Urinary bladder (tissue), 4 donors: ENCODE measurements around the gene CADM4. TPM values are rescaled to one million over a fixed set of nuclear protein-coding genes. Genes with fewer than 3 reads are reported as not detected.
"Not testable (repeated sequence)": the region's sequence is repeated elsewhere in the genome, so short reads cannot be mapped to it uniquely, and the experiment has no call there.

ENCODE experiments used
- DNase-seq: peaks from one replicate; pipeline ENCODE4 v3.0.0-alpha.2; 2015; ENCODE audit errors: extremely low spot score
- H3K27ac ChIP-seq: one replicate; pipeline ENCODE4 v1.5.1; 2013; ENCODE audit warnings: low read depth, mild to moderate bottlenecking, moderate library complexity
- H3K36me3 ChIP-seq: one replicate; pipeline ENCODE4 v1.6.1; 2013; ENCODE audit warnings: mild to moderate bottlenecking, moderate library complexity; ENCODE audit not compliant: insufficient read depth
- H3K4me1 ChIP-seq: one replicate; pipeline ENCODE4 v1.6.1; 2013; ENCODE audit warnings: mild to moderate bottlenecking, moderate library complexity; ENCODE audit not compliant: insufficient read depth
- H3K4me3 ChIP-seq: one replicate; pipeline ENCODE4 v1.5.1; 2013; ENCODE audit warnings: low read depth, low read length
- WGBS: extraction: QIAGEN DNeasy Blood & Tissue Kit; methylation state at CpG from one replicate; pipeline ENCODE4 v1.1.7; 2013; 5-methylcytosine and 5-hydroxymethylcytosine counted together
- polyA plus RNA-seq: library from polyadenylated mRNA; stranded (reverse); fragments of 200-250 nt; gene quantifications from one replicate; pipeline ENCODE4 v1.2.3, GENCODE V29; 2013
- total RNA-seq: library from RNA; depleted of rRNA; stranded (reverse); fragments of >200 nt; gene quantifications from one replicate; pipeline ENCODE4 v1.2.3, GENCODE V29; 2014
- donor health status: healthy with polysubstance abuse.
- donor health status: healthy.

CADM4 gene
- total and polyA plus RNA-seq, 2 donors = 8.7 to 13.3 TPM

DNA sequence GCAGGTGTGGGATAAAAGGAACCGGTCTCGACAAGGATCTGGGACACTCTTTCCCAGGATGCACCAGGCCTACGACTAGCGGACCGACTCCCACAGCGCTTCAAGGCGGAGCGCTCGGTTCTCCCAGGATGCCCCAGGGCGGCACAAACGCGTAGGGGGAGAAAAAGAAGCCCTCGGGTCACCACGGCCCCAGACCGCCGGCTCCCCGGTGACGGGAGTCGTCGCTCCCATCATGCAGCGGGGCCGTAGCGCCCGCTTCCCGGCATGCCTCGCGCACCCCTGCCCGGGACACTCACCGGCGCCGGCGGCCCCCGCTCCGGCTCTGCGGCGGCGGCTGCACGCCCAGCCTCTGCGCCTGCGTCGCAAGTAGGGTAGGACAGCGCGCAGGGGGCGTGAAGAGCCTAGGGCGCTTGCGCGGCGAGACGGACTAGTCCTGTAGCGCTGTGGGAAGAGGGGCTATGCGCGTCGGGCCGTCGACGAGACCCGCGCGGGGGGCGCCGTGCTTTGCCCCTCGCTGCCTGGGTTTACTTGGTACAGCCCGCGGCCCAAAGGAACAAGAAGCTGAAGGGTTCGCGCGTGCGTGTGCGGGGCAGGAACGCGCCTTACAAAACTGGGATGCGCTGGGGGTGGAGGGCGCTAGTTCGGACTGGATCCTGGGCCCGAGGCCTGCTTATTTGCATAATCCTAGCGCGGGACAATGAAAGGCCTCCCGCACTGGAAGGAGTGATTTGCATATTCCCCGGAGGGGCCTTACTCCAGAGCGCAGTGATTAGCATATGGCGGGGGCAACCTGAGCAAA is 20.2 kb downstream of the CADM4 start, which contains the start of gene ZNF428:
Gene ZNF428 (minus strand): TSS at position 368 of the 799 bp plus-strand sequence. CDS start 5,325 bp downstream, outside the sequence.
- Histone ChIP-seq H3K4me3 (peak within 1 kb of the TSS; percentile 69), H3K27ac (peak within 1 kb of the TSS; percentile 77), H3K36me3 (no peaks in the 10 kb centered on the region), H3K4me1 (no peaks in the 10 kb centered on the region)
- DNase-seq = peak; percentile 77
- under 1% methylated on average over 81 of the region's 81 CpGs for WGBS

DNA sequence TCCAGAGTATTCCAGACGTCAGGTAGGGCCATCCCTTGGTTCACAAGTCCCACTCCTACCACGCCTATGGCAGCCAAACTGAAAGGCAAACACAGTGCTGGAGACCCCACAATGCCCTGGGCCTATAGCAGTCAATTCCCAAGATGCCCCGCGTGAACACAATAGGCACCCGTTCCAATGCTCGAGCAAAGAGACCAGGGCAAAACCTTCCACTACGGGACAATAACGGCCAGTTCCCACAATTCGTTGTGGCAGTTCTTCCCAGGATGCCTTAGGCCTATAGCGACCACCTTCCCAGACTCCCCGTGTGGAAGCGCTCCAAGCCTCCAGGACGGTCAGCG is 20.8 kb downstream of the CADM4 start:
- DNase-seq = no peak
- no peaks in the 10 kb centered on the region for H3K4me1 ChIP-seq
- under 1% methylated on average over 14 of the region's 14 CpGs for WGBS
- H3K36me3 ChIP-seq = no peaks in the 10 kb centered on the region
- peak overlapping the region; percentile 69 for H3K4me3 ChIP-seq
- peak overlapping the region; percentile 77 for H3K27ac ChIP-seq

GRCh38 chr19:43616954-43617353 is 22.7 kb downstream of the CADM4 start:
- WGBS = 88% methylated on average over 6 of the region's 6 CpGs
- Histone ChIP-seq H3K27ac (no peak overlapping the region), H3K4me3 (no peak overlapping the region), H3K4me1 (no peaks in the 10 kb centered on the region), H3K36me3 (no peaks in the 10 kb centered on the region)
- no peak for DNase-seq

- Histone ChIP-seq H3K36me3 (no peaks in the 10 kb centered on the region), H3K27ac (no peak overlapping the region), H3K4me3 (no peak overlapping the region), H3K4me1 (no peaks in the 10 kb centered on the region)
- DNase-seq = no peak
- 65% methylated on average over 1 of the region's 1 CpG for whole genome bisulfite sequencing
Observed at GRCh38 chr19:43616306-43616705, 23.3 kb downstream of the CADM4 start.

DNA sequence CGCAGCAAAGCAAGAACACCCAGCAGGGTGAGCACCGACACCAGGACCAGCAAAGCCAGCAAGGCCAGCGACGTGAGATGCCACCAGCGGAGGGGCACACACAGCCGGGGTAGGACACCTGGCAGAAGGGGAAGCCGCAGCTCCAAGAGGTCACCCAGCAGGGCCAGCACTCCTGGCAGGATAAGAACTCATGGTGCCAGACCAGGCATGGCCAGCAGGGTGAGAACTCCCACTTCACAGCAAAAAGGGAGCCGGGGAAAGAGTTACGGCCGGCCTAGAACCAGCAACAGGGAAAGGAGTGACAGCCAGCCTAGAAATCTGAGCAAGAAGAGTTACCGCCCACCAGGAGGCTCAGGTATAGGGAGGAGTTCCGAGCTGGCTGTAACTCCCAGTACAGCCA is 27.3 kb downstream of the CADM4 start:
- Histone ChIP-seq H3K4me3 (no peak overlapping the region), H3K36me3 (peaks cover 2% of the 10 kb centered on the region), H3K4me1 (no peaks in the 10 kb centered on the region), H3K27ac (no peak overlapping the region)
- 97% methylated on average over 12 of the region's 12 CpGs for WGBS
- DNase-seq = no peak

- DNase-seq = no peak
- Histone ChIP-seq H3K4me3 (no peak within 1 kb of the TSS), H3K27ac (no peak within 1 kb of the TSS), H3K4me1 (no peaks in the 10 kb centered on the region), H3K36me3 (peaks cover 2% of the 10 kb centered on the region)
- WGBS = 90% methylated on average over 3 of the region's 3 CpGs
Observed at GRCh38 chr19:43611788-43612187, 27.9 kb downstream of the CADM4 start, which contains the start of gene SRRM5. TSS of gene SRRM5 (plus strand) at chr19:43612088. CDS start at chr19:43612122, 34 bp downstream.

DNA sequence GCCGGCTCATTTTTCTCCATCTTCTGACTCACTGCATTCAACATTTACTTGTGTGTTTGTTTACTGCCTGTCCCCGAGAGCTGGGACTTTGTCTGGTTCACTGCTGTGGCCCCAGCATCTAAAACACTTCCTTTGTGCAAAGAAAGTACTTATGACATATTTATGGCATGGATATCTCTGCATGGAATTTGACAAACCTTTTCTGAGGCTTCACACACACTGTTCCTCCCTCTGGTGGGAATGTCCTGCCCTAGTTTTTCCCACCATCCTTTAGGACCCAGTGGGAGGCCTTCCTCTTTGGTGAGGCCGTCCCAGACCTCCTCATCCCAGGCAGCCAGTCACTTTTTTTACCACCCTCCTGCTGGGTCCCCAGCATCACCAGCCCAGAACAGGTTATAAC is 29.2 kb downstream of the CADM4 start:
- no peak for DNase-seq
- Histone ChIP-seq H3K27ac (no peak overlapping the region), H3K36me3 (peaks cover 2% of the 10 kb centered on the region), H3K4me3 (no peak overlapping the region), H3K4me1 (no peaks in the 10 kb centered on the region)
- 54% methylated on average over 3 of the region's 3 CpGs for WGBS

GRCh38 chr19:43609872-43610271 is 29.8 kb downstream of the CADM4 start:
- H3K4me1 ChIP-seq = no peaks in the 10 kb centered on the region
- no peak for DNase-seq
- 84% methylated on average over 7 of the region's 7 CpGs for whole genome bisulfite sequencing
- H3K4me3 ChIP-seq = no peak overlapping the region
- H3K27ac ChIP-seq = no peak overlapping the region
- H3K36me3 ChIP-seq = peaks cover 2% of the 10 kb centered on the region

- WGBS = 82% methylated on average over 28 of the region's 28 CpGs
- no peaks in the 10 kb centered on the region for H3K4me1 ChIP-seq
- DNase-seq = no peak
- peaks cover 2% of the 10 kb centered on the region for H3K36me3 ChIP-seq
- no peak overlapping the region for H3K27ac ChIP-seq
- no peak overlapping the region for H3K4me3 ChIP-seq
Observed at GRCh38 chr19:43607238-43608205, 32.1 kb downstream of the CADM4 start.

DNA sequence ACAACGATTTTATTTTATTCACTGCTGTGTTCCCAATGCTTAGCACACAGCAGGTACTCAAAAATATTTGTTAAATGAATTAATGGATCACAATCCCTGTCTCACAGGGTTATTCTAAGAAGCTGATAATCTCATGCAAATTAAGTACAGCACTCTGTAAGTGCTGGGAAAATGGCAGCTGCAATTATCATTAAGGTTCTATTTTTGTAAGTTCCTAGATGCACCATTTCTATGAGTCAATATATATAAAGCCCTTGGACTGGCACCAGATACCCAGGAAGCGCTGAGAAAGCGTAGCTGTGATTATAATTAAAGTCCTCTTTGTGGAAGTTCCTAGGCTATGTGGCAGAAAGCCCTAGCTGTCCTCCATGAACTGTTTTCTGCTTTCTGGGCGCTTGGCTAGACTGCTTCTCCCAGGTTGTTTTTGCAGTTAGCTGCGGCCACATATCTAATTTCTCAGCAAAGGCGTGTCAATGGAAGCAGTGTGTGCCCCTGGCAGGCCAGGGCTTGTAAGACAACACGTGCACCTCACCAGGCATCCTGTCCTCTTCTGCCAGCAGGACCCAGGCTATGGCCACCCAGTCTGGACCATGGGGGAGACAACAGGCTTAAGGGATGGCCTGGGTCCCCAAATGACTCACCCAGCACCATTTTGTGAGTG is 33.0 kb downstream of the CADM4 start:
- H3K36me3 ChIP-seq = peaks cover 2% of the 10 kb centered on the region
- H3K27ac ChIP-seq = no peak overlapping the region
- WGBS = 88% methylated on average over 7 of the region's 7 CpGs
- H3K4me1 ChIP-seq = no peaks in the 10 kb centered on the region
- DNase-seq = no peak
- no peak overlapping the region for H3K4me3 ChIP-seq

DNA sequence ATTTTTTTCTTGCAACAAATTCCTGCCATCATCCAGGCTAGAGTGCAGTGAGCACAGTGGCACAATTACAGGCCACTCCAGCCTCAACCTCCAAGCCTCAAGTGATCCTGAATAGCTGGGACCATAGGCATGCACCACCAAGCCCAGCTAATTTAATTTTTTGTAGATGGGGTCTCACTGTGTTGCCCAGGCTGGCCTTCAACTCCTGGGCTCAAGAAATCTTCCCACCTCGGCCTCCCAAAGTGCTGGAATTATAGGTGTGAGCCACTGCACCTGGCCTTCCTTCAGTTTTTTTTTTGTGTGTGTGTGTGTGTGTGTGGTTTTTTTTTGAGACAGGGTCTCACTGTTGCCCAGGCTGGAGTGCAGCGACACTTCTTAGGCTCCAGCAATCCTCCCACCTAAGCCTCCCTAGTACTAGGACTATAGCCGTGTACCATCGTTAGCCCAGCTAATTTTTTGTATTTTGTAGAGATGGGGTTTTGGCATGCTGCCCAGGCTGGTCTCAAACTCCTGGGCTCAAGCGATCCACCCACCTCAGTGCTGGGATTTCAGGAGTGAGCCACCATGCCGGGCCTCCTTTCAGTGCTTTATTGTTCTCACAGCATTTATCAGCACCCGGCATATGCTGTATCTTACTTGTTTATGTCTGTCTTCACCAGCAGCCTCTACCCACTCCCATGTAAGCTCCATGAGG is 33.6 kb downstream of the CADM4 start:
- Histone ChIP-seq H3K4me1 (no peaks in the 10 kb centered on the region), H3K4me3 (no peak overlapping the region), H3K27ac (no peak overlapping the region), H3K36me3 (peaks cover 2% of the 10 kb centered on the region)
- DNase-seq = no peak
- WGBS = 70% methylated on average over 7 of the region's 7 CpGs

DNA sequence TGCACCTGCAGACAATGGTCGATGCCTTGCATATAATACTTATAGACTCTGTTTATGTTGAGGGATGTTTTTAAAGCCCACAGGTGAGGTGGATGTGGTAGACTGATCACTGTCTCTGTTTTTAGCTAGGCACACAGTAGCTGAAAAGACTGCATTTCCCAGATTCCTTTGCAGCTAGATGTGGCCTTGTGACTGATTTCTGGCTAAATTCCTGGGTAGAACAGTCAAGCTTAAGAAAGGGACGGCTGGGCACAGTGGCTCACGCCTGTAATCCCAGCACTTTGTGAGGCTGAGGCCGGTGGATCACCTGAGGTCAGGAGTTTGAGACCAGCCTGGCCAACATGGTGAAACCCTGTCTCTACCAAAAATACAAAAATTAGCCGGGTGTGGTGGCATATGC is 39.3 kb downstream of the CADM4 start:
- not testable (repeated sequence) for H3K4me1 ChIP-seq, DNase-seq, H3K36me3 ChIP-seq, H3K27ac ChIP-seq, H3K4me3 ChIP-seq
- WGBS = 79% methylated on average over 5 of the region's 5 CpGs
